ENCODE measurements around the gene GNB5. TPM values are rescaled to one million over a fixed set of nuclear protein-coding genes. Genes with fewer than 3 reads are reported as not detected.

The GNB5 gene
- total RNA-seq, 1 donor = 58.3 TPM

GRCh38 chr15:52213206-52213605 lies 22.0 kb upstream of the GNB5 start:
- TF ChIP-seq CTCF (IDR thresholded peaks at IDR 0.05; ENCODE audit: insufficient read depth, low read depth, low read length) = no peak
- no peak overlapping the region for H3K4me3 ChIP-seq (ENCODE audit: low read depth, low read length)
- DNase-seq (ENCODE audit: low read depth) = no peak

- peak; percentile 79 for DNase-seq (ENCODE audit: low read depth)
- TF ChIP-seq CTCF (IDR thresholded peaks at IDR 0.05; ENCODE audit: insufficient read depth, low read depth, low read length) = peak; percentile 95
- H3K4me3 ChIP-seq (ENCODE audit: low read depth, low read length) = no peak overlapping the region
These were observed 17.2 kb upstream of the GNB5 start for GRCh38 chr15:52208306-52208946.

- TF ChIP-seq CTCF (IDR thresholded peaks at IDR 0.05; ENCODE audit: insufficient read depth, low read depth, low read length) = no peak
- no peak for DNase-seq (ENCODE audit: low read depth)
- H3K4me3 ChIP-seq (ENCODE audit: low read depth, low read length) = no peak overlapping the region
These were observed 16.0 kb upstream of the GNB5 start for GRCh38 chr15:52207191-52207590.

GRCh38 chr15:52206446-52206845 lies 15.3 kb upstream of the GNB5 start:
- TF ChIP-seq CTCF (IDR thresholded peaks at IDR 0.05; ENCODE audit: insufficient read depth, low read depth, low read length) = no peak
- no peak overlapping the region for H3K4me3 ChIP-seq (ENCODE audit: low read depth, low read length)
- DNase-seq (ENCODE audit: low read depth) = no peak

- TF ChIP-seq CTCF (IDR thresholded peaks at IDR 0.05; ENCODE audit: insufficient read depth, low read depth, low read length) = no peak
- DNase-seq (ENCODE audit: low read depth) = no peak
These were observed 13.5 kb upstream of the GNB5 start for GRCh38 chr15:52204657-52205056.

GRCh38 chr15:52200831-52201365 lies 9.7 kb upstream of the GNB5 start:
- no peak for TF ChIP-seq CTCF (IDR thresholded peaks at IDR 0.05; ENCODE audit: insufficient read depth, low read depth, low read length)
- H3K4me3 ChIP-seq (ENCODE audit: low read depth, low read length) = no peak overlapping the region
- no peak for DNase-seq (ENCODE audit: low read depth)

More at GRCh38 chr15:52204657-52205056, 13.5 kb upstream of the GNB5 start:
- H3K4me3 ChIP-seq (ENCODE audit: low read depth, low read length) = no peak overlapping the region

GRCh38 chr15:52199271-52199670 lies 8.1 kb upstream of the GNB5 start:
- no peak for DNase-seq (ENCODE audit: low read depth)
- H3K4me3 ChIP-seq (ENCODE audit: low read depth, low read length) = no peak overlapping the region
- TF ChIP-seq CTCF (IDR thresholded peaks at IDR 0.05; ENCODE audit: insufficient read depth, low read depth, low read length) = no peak
